ENCODE data around the gene EIF4H. TPM values are rescaled to one million over a fixed set of nuclear protein-coding genes. Genes with fewer than 3 reads are reported as not detected.

The EIF4H gene
- total RNA-seq, 1 experiment from 2014 or later = 351 TPM

DNA sequence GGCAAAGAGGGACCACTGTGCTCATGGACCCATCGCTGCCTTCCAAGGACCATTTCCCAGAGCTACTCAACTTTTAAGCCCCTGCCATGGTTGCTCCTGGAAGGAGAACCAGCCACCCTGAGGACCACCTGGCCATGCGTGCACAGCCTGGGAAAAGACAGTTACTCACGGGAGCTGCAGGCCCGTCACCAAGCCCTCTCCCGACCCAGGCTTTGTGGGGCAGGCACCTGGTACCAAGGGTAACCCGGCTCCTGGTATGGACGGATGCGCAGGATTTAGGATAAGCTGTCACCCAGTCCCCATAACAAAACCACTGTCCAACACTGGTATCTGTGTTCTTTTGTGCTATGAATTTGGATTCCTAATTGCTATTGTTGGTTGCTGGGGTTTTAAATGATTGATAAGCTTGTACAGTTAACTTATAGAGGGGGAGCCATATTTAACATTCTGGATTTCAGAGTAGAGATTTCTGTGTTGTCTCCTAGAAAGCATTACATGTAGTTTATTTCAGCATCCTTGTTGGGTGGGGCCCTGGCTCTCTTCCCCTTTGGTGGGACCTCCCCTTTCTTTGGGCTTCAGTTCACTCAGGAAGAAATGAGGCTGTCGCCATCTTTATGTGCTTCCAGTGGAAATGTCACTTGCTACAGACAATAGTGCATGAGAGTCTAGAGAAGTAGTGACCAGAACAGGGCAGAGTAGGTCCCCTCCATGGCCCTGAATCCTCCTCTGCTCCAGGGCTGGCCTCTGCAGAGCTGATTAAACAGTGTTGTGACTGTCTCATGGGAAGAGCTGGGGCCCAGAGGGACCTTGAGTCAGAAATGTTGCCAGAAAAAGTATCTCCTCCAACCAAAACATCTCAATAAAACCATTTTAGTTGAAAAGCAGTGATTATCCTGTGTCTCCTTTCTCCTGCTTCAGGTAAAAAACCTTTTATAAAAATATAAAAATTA is 55.1 kb downstream of the EIF4H start:
- no peak for DNase-seq (ENCODE audit: low read depth, low spot score)

DNA sequence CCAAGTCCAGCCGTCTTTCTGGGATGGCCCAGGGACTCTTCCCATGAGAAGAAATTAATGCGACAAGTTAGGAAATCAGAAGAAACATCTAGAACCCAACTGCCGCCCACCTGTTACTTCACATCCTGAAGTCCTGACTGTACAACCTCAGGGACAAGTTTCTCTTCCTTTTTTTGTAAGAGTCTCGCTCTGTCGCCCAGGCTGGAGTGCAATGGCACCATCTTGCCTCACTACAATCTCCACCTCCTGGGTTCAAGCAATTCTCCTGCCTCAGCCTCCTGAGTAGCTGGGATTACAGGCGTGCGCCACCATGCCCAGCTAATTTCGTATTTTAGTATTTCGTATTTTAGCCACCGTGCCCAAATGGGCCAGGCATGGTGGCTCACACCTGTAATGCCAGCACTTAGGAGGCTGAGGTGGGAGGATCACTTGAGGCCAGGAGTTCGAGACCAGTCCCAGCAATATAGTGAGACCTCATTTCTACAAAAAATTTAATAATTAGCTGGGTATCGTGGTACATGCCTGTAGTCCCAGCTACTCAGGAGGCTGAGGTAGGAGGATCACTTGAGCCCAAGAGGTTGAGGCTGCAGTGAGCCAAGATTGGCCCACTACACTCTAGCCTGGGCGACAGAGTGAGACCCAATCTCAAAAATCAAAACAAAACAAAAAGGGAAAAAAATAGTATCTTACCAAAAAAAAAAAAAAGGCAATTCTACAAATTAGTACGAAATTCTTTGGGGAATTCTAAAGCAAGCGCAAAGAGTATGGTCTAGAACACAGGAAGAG is 56.5 kb downstream of the EIF4H start:
- in situ Hi-C loops (cut with HindIII; ENCODE audit: low pct_unique_long_range_greater_than_20kb, low sequenced_read_pairs) = no loop called here
- DNase-seq (ENCODE audit: low read depth, low spot score) = no peak

More for the DNA sequence above, 55.1 kb downstream of the EIF4H start:
- in situ Hi-C loops (cut with HindIII; ENCODE audit: low pct_unique_long_range_greater_than_20kb, low sequenced_read_pairs) = no loop called here

DNA sequence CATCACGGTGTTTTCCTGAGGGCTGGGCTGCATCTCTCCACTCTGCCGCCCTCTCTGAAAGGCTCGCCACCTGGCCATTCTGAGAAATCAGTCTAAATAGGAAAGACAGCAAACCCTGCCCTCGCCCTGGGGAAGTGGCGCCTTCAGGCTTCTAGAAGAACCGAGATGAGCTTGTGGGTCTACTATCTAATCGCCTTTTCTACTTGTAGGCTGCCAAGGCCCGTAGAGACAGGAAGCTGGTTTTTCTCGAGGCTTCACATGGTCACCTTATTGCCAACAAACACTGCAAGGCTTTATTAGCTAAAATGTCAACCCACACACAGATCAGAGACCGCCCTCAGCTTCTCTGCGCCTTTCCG is 57.1 kb downstream of the EIF4H start:
- DNase-seq (ENCODE audit: low read depth, low spot score) = no peak
- in situ Hi-C loops (cut with HindIII; ENCODE audit: low pct_unique_long_range_greater_than_20kb, low sequenced_read_pairs) = no loop called here

DNA sequence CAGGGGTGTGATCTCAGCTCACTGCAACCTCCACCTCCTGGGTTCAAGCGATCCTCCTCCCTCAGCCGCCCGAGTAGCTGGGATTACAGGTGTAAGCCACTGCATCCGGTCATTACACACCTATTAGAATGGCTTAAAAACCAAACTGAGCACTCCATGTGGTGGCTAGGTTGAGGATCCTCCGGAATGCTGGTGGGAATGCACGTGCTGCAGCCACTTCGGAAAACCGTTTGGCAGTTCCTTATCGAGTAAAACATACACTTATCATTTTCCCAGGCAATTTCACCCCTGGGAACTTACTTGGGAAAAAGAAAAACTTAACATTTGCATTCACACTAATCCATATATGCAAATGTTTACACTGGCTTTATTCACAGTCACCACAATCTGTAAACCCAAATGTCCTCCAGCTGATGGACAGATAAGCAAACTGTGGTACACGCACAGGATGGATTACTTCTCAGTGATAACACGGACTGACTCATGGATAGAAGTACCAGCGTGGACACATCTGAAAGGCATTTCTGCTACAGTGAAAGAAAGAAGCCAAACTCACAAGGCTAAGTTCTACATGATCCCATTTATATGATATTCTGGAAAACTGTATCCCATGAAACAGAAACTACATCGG is 59.6 kb downstream of the EIF4H start:
- no peak for DNase-seq (ENCODE audit: low read depth, low spot score)
- in situ Hi-C loops (cut with HindIII; ENCODE audit: low pct_unique_long_range_greater_than_20kb, low sequenced_read_pairs) = no loop called here

DNA sequence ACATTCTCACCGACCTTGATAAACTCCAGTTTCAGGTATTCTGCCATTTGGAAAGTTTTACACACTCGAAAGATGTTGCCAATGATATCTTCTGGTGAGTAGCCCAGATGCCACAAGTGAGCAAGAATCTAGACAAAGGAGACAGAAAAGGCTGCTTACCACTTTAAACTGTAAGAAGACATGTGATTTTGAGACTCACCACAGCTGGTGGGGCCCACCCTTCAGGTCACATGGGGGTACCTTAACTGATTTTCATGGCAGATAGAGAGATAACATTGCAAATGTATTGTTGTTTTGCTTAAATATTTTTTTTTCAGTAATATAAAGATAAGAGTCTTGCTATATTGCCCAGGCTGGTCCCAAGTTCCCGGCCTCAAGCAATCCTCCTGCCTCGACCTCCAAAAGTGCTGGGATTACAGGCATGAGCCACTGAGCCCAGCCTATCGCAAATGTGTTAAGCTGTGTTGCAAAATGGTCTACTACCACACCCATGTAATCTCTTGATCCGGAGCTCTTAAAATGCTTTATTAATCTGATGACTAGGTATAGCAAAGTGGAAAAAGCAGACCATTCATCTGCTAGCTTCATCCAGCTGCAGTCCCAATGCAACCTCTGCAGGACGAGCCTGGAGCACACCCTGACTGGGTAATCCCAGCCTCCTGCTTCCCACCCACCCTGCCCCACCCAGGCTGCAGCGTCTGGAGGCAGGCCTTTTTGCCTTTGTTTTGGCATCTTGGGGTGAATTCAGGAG is 61.5 kb downstream of the EIF4H start:
- DNase-seq (ENCODE audit: low read depth, low spot score) = no peak
- in situ Hi-C loops (cut with HindIII; ENCODE audit: low pct_unique_long_range_greater_than_20kb, low sequenced_read_pairs) = no loop called here

DNA sequence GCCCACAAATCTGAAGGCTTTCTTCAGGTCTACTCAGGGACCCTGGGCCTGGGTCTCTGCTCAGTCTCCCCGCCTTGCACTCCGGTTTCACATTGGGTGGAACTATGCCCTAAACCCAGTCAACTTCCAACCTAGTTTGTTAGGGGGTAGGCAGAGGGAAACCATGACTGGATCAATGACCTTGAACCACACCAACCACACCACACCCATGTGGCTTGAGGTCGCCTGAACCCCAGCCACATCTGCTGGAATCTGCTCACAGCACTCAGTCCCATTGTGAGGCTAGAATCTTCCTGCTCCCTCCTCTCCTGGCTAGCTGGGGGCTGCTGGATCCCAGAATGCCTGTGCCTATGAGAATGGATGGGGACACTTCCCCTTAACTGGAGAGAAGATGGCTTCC is 62.1 kb downstream of the EIF4H start:
- in situ Hi-C loops (cut with HindIII; ENCODE audit: low pct_unique_long_range_greater_than_20kb, low sequenced_read_pairs) = no loop called here
- no peak for DNase-seq (ENCODE audit: low read depth, low spot score)

DNA sequence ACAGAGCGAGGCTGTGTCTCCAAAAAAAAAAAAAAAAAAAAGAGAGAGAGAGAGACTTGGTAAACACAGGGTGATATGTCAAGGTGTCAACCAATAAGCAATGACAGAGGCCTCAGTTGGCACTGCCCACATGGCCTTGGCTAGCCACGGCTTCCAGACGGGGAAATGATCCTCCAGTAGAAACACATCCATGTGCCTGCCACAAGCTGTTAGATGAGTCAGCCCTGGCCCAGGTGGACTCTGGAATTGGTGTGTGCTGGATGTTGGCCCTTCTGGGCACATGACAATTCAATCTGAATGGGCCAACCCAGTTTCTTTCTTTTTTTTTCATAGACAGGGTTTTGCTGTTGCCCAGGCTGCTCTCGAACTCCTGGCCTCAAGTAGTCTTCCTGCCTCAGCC is 66.3 kb downstream of the EIF4H start:
- DNase-seq (ENCODE audit: low read depth, low spot score) = no peak
- in situ Hi-C loops (cut with HindIII; ENCODE audit: low pct_unique_long_range_greater_than_20kb, low sequenced_read_pairs) = no loop called here

DNA sequence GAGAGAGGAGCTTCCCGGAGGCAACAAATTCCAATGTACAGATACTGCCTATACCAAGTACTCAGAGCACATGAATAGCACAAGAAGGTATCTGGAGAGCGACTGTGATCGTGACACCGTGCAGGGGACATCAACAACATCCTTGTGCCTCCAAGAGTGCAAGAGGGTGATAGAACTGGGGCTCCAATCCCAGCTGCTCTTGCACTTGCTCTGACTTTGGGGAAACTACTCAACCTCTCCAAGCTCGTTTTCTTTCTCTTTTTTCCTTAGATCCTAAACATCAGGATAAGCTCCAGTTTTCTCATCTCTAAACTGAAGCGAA is 67.9 kb downstream of the EIF4H start:
- in situ Hi-C loops (cut with HindIII; ENCODE audit: low pct_unique_long_range_greater_than_20kb, low sequenced_read_pairs) = no loop called here
- DNase-seq (ENCODE audit: low read depth, low spot score) = no peak

DNA sequence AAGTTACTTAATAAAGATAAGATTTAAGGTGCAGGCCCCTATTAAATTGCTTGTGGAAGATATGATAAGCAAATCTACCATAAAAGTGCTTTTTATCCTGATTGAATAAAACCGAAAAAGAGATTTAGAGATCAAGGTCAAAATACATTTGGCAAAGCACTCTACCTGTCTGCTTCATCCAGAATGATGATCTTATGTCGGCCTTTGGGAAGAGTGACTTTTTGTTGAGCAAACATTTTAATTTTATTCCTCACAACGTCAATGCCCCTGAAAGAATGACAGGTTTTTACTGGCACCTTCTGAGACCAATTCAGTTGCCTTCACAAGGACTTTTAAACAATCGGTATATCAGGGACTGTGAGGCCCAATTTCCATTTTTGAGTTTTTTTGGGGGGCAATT is 72.3 kb downstream of the EIF4H start:
- no peak for DNase-seq (ENCODE audit: low read depth, low spot score)
- in situ Hi-C loops (cut with HindIII; ENCODE audit: low pct_unique_long_range_greater_than_20kb, low sequenced_read_pairs) = no loop called here

Small RNA genes lying within 50 kb of the gene (small RNA-seq; reads per million reads assigned to genes)
- 0 to 1.7 reads per million in 2 experiments for gene MIR590

Other genes with a start within 250 kb of the EIF4H start
- gene ELN, start 146.2 kb upstream of the EIF4H start, total RNA-seq (2014; rRNA removed; shearing (Covaris generic)) = not detected in 2 replicates
- gene LIMK1, start 90.6 kb upstream of the EIF4H start, total RNA-seq (2014; rRNA removed; shearing (Covaris generic)) = 26.4 and 28.8 TPM in 2 replicates
- gene LAT2, start 35.6 kb downstream of the EIF4H start, total RNA-seq (2014; rRNA removed; shearing (Covaris generic)) = 0.48 and 1.3 TPM in 2 replicates
- 51.0 and 55.7 TPM in 2 replicates for gene RFC2, start 80.0 kb downstream of the EIF4H start, total RNA-seq (2014; rRNA removed; shearing (Covaris generic))
- gene CLIP2, start 115.1 kb downstream of the EIF4H start, total RNA-seq (2014; rRNA removed; shearing (Covaris generic)) = 8.4 and 9.2 TPM in 2 replicates